A673 (cell line): ENCODE data around the gene RBBP5. TPM values are rescaled to one million over a fixed set of nuclear protein-coding genes. Genes with fewer than 3 reads are reported as not detected.

Source experiments
- BruUV-seq: library from RNA; stranded (reverse); fragments of 400-500 nt; replicated peaks from 2 replicates; lab custom pipeline; 2021; lab: Mats Ljungman, UMichigan
- CTCF ChIA-PET: fragments of 300-600 bp; sonication (Branson Sonifier 250); formaldehyde crosslinking; loops from one replicate; lab custom pipeline; 2022; ENCODE audit warnings: antibody characterized with exemption; lab: Charles Lee
- POLR2A ChIA-PET: fragments of 300-600 bp; sonication (Branson Sonifier 250); formaldehyde crosslinking; loops from one replicate; lab custom pipeline; 2022; ENCODE audit warnings: antibody characterized with exemption; ENCODE audit not compliant: low non-redundant PET; lab: Charles Lee
- DNase-seq: peaks from one replicate; pipeline ENCODE4 v3.0.0-alpha.2; 2015; ENCODE audit warnings: low spot score
- H3K27ac ChIP-seq: fragments of 200-600 bp; sonication (generic); 2 replicates; pipeline ENCODE4 v1.5.1; 2016; ENCODE audit warnings: mixed run types, low read depth, mild to moderate bottlenecking, mixed read lengths, antibody characterized with exemption, low read length; ENCODE audit not compliant: poor library complexity, severe bottlenecking
- H3K27me3 ChIP-seq: fragments of 200-600 bp; sonication (generic); replicated peaks from 2 replicates; pipeline ENCODE4 v1.6.1; 2017; ENCODE audit warnings: mixed run types, low read depth, mild to moderate bottlenecking, mixed read lengths, antibody characterized with exemption, low read length; ENCODE audit not compliant: insufficient read depth, poor library complexity
- H3K36me3 ChIP-seq: fragments of 200-600 bp; sonication (generic); 2 replicates; pipeline ENCODE4 v1.6.1; 2016; ENCODE audit warnings: mixed run types, mild to moderate bottlenecking, mixed read lengths, antibody characterized with exemption, low read length; ENCODE audit not compliant: insufficient read depth, poor library complexity, severe bottlenecking
- H3K4me1 ChIP-seq: fragments of 200-600 bp; sonication (generic); 2 replicates; pipeline ENCODE4 v1.6.1; 2017; ENCODE audit warnings: mixed run types, mild to moderate bottlenecking, mixed read lengths, antibody characterized with exemption, low read length; ENCODE audit not compliant: insufficient read depth, poor library complexity, severe bottlenecking
- H3K4me3 ChIP-seq: fragments of 200-600 bp; sonication (generic); 2 replicates; pipeline ENCODE4 v1.5.1; 2016; ENCODE audit warnings: low read depth, mixed run types, mild to moderate bottlenecking, mixed read lengths, low read length; ENCODE audit not compliant: poor library complexity, severe bottlenecking
- H3K9me3 ChIP-seq: fragments of 200-600 bp; sonication (generic); 2 replicates; pipeline ENCODE4 v1.6.1; 2016; ENCODE audit warnings: mixed run types, low read depth, mild to moderate bottlenecking, mixed read lengths, antibody characterized with exemption, low read length; ENCODE audit not compliant: poor library complexity, severe bottlenecking
- CTCF ChIP-seq: fragments of 300-800, 200-600 bp; sonication (generic); conservative IDR thresholded peaks from 2 replicates; pipeline ENCODE4 v1.5.1; 2017; ENCODE audit warnings: low read depth, mild to moderate bottlenecking, antibody characterized with exemption, low read length, moderate library complexity, mixed read lengths
- EZH2 ChIP-seq: fragments of 200-600 bp; sonication (generic); IDR thresholded peaks from 2 replicates; pipeline ENCODE4 v1.6.1; 2017; ENCODE audit warnings: borderline replicate concordance, low read depth, mild to moderate bottlenecking, mixed read lengths, antibody characterized with exemption, low read length; ENCODE audit not compliant: poor library complexity, severe bottlenecking
- intact Hi-C: fragments of 100-400 bp; cut with micrococcal nuclease; formaldehyde crosslinking; loops from one replicate; pipeline ENCODE4 v1.10.0; 2022; ENCODE audit not compliant: unreplicated experiment
- total RNA-seq: library from RNA; stranded (reverse); gene quantifications from 2 replicates; pipeline ENCODE4 v1.2.3, GENCODE V29; 2021

RBBP5 gene
- total RNA-seq, 1 experiment from 2014 or later: 32.0 TPM

DNA sequence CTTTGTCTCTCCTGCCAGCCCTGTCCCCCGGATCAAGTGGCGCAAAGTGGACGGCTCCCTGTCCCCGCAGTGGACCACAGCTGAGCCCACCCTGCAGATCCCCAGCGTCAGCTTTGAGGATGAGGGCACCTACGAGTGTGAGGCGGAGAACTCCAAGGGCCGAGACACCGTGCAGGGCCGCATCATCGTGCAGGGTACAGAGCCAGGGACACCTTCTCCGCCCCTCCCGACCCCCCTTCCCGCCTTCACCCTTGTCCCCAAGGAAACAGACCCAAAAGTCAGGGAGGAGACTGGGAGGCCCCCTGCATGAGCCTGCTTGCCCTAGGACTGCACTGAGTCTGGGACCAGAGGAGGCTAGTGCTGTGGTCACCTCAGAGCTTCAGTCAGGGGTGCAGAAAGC, 60.6 kb downstream of the RBBP5 start:
- no peaks in the 10 kb centered on the region for H3K9me3 ChIP-seq
- BruUV-seq: no TSS peak
- no peak overlapping the region for H3K27ac ChIP-seq
- ChIA-PET POLR2A (no interaction called here), CTCF (interaction anchor here (0.8 to 2.9 kb wide), 16 partner anchors 10 to 212 kb away, joined by 3 to 58 read pairs (median 5); no protein-coding TSS in a partner anchor)
- DNase-seq: no peak
- no peaks in the 10 kb centered on the region for H3K27me3 ChIP-seq
- no peaks in the 10 kb centered on the region for H3K4me1 ChIP-seq
- no peak for TF ChIP-seq EZH2
- no peak for TF ChIP-seq CTCF
- no peak overlapping the region for H3K4me3 ChIP-seq
- H3K36me3 ChIP-seq: no peaks in the 10 kb centered on the region
- intact Hi-C loops: loop anchor here (1.0 to 5.0 kb wide), 2 partner anchors 72 to 196 kb away; no protein-coding TSS in a partner anchor

GRCh38 chr1:205060746-205061145, 61.0 kb downstream of the RBBP5 start:
- Histone ChIP-seq H3K4me1 (no peaks in the 10 kb centered on the region), H3K27ac (no peak overlapping the region), H3K36me3 (no peaks in the 10 kb centered on the region), H3K4me3 (no peak overlapping the region), H3K9me3 (no peaks in the 10 kb centered on the region), H3K27me3 (no peaks in the 10 kb centered on the region)
- ChIA-PET POLR2A (no interaction called here), CTCF (interaction anchor here (1.6 to 2.9 kb wide), 2 partner anchors 71 to 84 kb away, joined by 28 to 58 read pairs; no protein-coding TSS in a partner anchor)
- intact Hi-C loops: loop anchor here (1.0 to 5.0 kb wide), 2 partner anchors 71 to 197 kb away; no protein-coding TSS in a partner anchor
- BruUV-seq: no TSS peak
- no peak for DNase-seq
- TF ChIP-seq EZH2: no peak
- TF ChIP-seq CTCF: no peak

- POLR2A ChIA-PET: no interaction called here
- intact Hi-C loops: loop anchor here (5.0 kb wide), 1 partner anchor 198 kb away; no protein-coding TSS in a partner anchor
- CTCF ChIA-PET: no interaction called here
Observed at GRCh38 chr1:205059660-205060059, 62.1 kb downstream of the RBBP5 start.

More at GRCh38 chr1:205059660-205060059, 62.1 kb downstream of the RBBP5 start:
- no peak overlapping the region for H3K27ac ChIP-seq
- H3K27me3 ChIP-seq: no peaks in the 10 kb centered on the region
- TF ChIP-seq EZH2 (no peak), CTCF (no peak)
- H3K4me3 ChIP-seq: no peak overlapping the region
- no peaks in the 10 kb centered on the region for H3K36me3 ChIP-seq
- no peaks in the 10 kb centered on the region for H3K4me1 ChIP-seq
- DNase-seq: no peak
- BruUV-seq: no TSS peak
- no peaks in the 10 kb centered on the region for H3K9me3 ChIP-seq
